ENCODE measurements around the gene TAP2.

Gene TAP2

DNA sequence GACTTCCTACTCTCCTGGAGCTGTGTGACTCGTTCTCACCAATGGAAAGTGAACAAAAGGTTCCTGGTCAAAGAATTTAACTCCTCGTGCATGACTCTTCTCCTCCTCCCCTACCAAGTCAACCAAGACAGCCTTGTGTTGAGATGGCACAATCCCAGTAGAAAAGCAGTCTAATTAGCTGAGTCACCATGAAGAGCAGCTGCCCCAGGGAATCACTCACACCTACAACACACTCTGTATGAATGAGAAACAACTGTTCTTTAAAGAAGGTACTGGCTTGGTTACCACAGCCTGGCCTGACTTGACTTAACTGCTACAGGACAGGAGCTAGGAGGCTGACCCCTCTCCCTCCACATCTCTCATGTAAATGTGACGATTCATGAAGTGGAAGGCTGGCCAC is 18.8 kb downstream of the TAP2 start:
- no peak overlapping the region for H3K27ac ChIP-seq
- H3K27me3 ChIP-seq, result no peaks in the 10 kb centered on the region
- no peak overlapping the region for H3K4me3 ChIP-seq
- intact Hi-C loops (cut with DNase I; ENCODE audit: low total_unique reads), result no loop called here
- no peak for DNase-seq
- no peaks in the 10 kb centered on the region for H3K36me3 ChIP-seq
- no peaks in the 10 kb centered on the region for H3K9me3 ChIP-seq
- H3K4me1 ChIP-seq, result peaks cover 0 to 4% (median 0%) of the 10 kb centered on the region in 4 donors
- TF ChIP-seq, protein P1, sequence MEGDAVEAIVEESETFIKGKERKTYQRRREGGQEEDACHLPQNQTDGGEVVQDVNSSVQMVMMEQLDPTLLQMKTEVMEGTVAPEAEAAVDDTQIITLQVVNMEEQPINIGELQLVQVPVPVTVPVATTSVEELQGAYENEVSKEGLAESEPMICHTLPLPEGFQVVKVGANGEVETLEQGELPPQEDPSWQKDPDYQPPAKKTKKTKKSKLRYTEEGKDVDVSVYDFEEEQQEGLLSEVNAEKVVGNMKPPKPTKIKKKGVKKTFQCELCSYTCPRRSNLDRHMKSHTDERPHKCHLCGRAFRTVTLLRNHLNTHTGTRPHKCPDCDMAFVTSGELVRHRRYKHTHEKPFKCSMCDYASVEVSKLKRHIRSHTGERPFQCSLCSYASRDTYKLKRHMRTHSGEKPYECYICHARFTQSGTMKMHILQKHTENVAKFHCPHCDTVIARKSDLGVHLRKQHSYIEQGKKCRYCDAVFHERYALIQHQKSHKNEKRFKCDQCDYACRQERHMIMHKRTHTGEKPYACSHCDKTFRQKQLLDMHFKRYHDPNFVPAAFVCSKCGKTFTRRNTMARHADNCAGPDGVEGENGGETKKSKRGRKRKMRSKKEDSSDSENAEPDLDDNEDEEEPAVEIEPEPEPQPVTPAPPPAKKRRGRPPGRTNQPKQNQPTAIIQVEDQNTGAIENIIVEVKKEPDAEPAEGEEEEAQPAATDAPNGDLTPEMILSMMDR (IDR thresholded peaks at IDR 0.05), result no peak

DNA sequence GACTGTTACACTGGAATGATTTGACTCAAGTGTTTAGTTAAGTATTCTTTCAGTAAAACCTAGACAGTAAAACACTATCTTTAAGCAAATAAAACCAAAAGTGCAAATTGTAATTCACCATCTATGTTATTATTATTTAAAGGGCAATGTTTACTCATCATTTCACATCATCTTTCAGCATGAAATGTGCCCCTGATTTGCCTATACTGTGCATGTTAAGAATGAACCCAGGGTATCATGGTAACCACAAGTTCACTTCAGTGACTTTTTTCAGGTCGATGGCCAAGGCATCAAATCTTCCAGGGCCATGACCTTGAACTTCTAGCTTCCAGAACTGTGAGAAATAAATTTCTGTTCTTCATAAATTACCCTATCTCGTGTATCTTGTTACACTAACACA is 19.7 kb downstream of the TAP2 start:
- H3K36me3 ChIP-seq, result no peaks in the 10 kb centered on the region
- H3K4me1 ChIP-seq, result peaks cover 0 to 4% (median 0%) of the 10 kb centered on the region in 4 donors
- H3K27ac ChIP-seq, result no peak overlapping the region
- no peak overlapping the region for H3K4me3 ChIP-seq
- H3K27me3 ChIP-seq, result peaks cover 0 to 2% of the 10 kb centered on the region in 2 donors
- TF ChIP-seq, protein P1 (IDR thresholded peaks at IDR 0.05), result no peak
- no peaks in the 10 kb centered on the region for H3K9me3 ChIP-seq
- DNase-seq, result no peak
- intact Hi-C loops (cut with DNase I; ENCODE audit: low total_unique reads), result no loop called here

DNA sequence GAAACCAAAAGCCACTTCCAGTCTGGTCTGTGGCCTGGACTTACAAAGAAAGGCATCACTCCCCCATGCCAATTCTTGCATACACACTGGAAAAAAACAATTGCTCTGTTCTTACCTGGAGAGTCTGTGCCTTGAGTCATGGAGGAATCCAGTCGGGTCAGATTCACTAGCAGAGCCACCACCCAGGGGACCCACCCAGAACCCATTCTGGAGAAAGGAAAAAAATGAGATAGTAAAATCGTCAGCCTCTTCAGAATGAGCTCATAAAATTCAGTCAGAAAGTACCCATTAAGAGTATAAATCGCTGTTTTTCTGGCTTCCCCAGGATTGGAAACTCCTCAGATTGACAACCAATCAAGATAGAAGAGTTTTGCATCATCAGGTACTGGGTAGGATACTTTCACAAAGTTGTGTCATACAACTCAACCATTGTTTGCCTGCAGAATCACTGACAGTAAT is 21.8 kb downstream of the TAP2 start, which contains the start of gene HLA-DOB:
Gene HLA-DOB (minus strand): TSS at position 257 of the 459 bp plus-strand sequence. CDS start 51 bp downstream, at position 206.
- Histone ChIP-seq H3K27me3 (peaks cover 0 to 2% of the 10 kb centered on the region in 2 donors), H3K27ac (no peak within 1 kb of the TSS), H3K4me1 (peaks cover 0 to 4% (median 0%) of the 10 kb centered on the region in 4 donors), H3K36me3 (no peaks in the 10 kb centered on the region), H3K9me3 (no peaks in the 10 kb centered on the region), H3K4me3 (no peak within 1 kb of the TSS)
- intact Hi-C loops (cut with DNase I; ENCODE audit: low total_unique reads), result no loop called here
- TF ChIP-seq, protein P1 (IDR thresholded peaks at IDR 0.05), result no peak
- no peak for DNase-seq

DNA sequence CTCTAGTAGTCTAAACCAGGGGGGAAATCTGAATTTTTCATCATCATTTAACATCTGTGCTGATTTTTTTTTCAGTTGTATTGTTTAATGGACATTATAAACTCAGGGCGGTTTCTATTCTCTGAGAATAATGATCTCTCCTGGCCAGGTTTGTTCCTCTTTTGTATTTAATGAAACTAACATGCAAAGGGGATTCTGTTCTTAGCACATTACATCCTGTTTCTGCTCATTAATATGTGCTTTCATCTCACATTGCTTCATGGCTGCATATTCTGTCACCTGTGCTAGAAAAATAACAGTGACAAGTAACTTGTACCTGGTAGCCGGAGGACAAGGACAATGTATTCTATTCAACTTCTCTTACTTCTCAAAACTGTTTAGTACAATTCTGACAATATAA is 22.5 kb downstream of the TAP2 start:
- H3K36me3 ChIP-seq, result no peaks in the 10 kb centered on the region
- intact Hi-C loops (cut with DNase I; ENCODE audit: low total_unique reads), result no loop called here
- H3K27ac ChIP-seq, result no peak overlapping the region
- no peak for DNase-seq
- H3K4me3 ChIP-seq, result no peak overlapping the region
- no peaks in the 10 kb centered on the region for H3K9me3 ChIP-seq
- TF ChIP-seq, protein P1 (IDR thresholded peaks at IDR 0.05), result no peak
- H3K27me3 ChIP-seq, result peaks cover 0 to 2% of the 10 kb centered on the region in 2 donors
- peaks cover 0 to 4% (median 0%) of the 10 kb centered on the region in 4 donors for H3K4me1 ChIP-seq

DNA sequence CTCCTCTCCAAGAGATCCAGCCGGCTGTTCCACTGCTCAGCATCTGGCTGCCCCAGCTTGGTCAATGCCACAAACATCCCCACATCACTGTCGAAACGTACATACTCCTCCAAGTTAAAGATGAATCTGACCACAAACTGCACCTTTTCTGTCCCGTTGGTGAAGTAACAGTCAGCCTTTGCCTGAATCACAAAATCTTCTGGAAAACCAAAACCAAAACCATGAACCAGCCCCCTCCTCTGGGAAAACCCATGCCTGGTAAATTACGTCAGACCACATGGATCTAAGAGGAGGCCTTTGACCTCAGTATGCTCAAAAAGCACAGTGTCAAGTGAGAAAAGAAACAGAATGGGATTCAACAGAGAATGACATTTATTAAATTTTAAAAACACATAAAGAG is 23.4 kb downstream of the TAP2 start:
- intact Hi-C loops (cut with DNase I; ENCODE audit: low total_unique reads), result no loop called here
- Histone ChIP-seq H3K4me1 (peaks cover 0 to 4% (median 0%) of the 10 kb centered on the region in 4 donors), H3K4me3 (no peak overlapping the region), H3K27ac (no peak overlapping the region), H3K27me3 (peaks cover 0 to 2% of the 10 kb centered on the region in 2 donors), H3K36me3 (no peaks in the 10 kb centered on the region), H3K9me3 (no peaks in the 10 kb centered on the region)
- DNase-seq, result no peak
- TF ChIP-seq, protein P1 (IDR thresholded peaks at IDR 0.05), result no peak

DNA sequence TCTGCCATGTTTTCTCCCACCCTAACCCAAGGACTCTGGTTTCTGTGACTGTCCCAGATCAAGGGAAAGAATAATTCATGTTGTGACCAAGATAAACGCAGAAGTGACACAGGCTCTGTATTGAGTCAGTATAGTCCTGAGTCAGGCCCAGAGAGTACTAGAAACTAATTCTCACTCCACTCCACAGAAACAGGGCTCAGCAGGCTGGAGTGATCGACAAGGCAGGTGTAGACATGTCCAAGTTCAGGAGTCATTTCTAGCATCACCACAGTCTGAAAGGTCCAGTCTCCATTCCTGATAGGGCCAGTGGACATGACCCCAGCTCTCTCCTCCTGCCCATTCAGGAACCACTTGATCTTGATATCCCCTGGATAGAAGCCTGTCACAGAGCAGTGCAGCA is 24.4 kb downstream of the TAP2 start:
- no peak for DNase-seq
- Histone ChIP-seq H3K4me3 (no peak overlapping the region), H3K4me1 (peaks cover 0 to 4% (median 0%) of the 10 kb centered on the region in 4 donors), H3K27ac (no peak overlapping the region), H3K9me3 (no peaks in the 10 kb centered on the region), H3K27me3 (peaks cover 0 to 2% of the 10 kb centered on the region in 2 donors), H3K36me3 (no peaks in the 10 kb centered on the region)
- intact Hi-C loops (cut with DNase I; ENCODE audit: low total_unique reads), result no loop called here
- TF ChIP-seq, protein P1 (IDR thresholded peaks at IDR 0.05), result no peak
